NCI-H345 (cell line): Measurements from ENCODE around the gene MYL10.

Source experiments
- DNase-seq: peaks from one replicate; lab custom pipeline; 2025; lab: John Stamatoyannopoulos, UW

Gene MYL10

DNA sequence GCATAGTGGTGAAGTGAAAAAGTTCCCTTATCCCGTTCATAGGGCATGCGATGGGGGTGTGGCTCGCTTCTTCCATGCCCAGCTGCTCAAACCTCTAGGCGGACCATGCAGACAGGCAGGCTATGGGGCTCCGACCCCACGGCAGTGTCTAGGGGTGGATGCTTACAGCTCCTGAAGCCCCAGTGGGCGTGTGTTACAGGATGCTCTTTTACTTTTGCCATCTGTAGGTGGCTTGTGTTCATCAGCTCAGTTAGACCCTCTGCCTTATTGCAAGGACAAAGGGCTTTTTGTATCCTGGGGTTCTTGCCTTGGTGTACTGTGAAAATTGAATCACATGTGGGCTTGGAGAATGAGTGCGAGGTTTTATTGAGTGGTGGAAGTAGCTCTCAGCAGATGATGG is at the start of gene MYL10:
MYL10 (minus strand) TSS at position 126 of the 400 bp plus-strand sequence. CDS start 178 bp downstream, outside the sequence.
- DNase-seq, result no peak

GRCh38 chr7:101678658-101679057 is 49.6 kb upstream of the MYL10 start:
- DNase-seq, result no peak

DNA sequence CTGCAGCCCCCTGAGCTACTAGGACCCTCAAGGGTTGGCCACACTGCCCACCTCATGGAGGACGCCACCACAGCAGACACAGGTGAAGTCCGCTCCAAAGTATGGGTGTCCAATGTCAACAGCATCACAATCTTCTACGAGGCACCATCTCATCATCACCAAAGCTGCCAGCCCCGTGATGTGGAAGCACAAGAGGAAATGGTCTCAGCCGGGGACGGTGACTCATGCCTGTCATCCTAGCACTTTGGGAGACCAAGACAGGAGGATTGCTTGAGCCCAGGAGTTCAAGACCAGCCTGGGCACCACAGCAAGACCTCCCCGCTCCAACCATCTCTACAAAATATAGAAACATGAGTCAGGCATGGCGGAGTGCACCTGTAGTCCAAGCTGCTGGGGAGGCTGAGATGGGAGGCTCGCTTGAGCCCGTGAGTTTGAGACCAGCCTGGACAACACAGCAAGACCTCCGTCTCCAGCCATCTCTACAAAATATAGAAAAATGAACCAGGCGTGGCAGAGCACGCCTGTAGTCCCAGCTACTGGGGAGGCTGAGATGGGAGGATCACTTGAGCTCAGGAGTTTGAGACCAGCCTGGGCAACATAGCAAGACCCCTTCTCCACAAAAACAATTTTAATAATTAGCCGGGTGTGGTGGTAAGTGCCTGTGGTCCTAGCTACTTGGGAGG is 48.8 kb upstream of the MYL10 start:
- no peak for DNase-seq

- no peak for DNase-seq
These were observed 48.3 kb upstream of the MYL10 start for GRCh38 chr7:101677391-101677790.

DNA sequence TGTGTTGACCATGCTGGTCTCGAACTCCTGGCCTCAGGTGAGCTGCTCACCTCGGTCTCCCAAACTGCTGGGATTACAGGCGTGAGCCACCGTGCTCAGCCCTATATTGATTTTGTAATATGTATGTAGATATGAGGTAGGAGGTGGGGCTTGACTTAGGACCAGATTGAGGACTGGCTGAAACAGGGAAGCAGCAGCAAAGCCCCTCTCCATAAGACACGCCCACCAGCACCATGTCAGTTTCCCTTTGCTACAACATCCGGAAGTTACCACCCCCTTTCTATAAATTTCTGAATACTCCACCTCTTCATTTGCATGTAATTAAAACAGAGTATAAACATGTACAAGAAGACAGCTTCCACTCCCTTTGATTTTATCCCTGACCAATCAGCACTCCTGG is 47.9 kb upstream of the MYL10 start:
- no peak for DNase-seq

- DNase-seq, result no peak
These were observed 47.0 kb upstream of the MYL10 start for GRCh38 chr7:101676062-101676598.

GRCh38 chr7:101674439-101674838 is 45.3 kb upstream of the MYL10 start:
- no peak for DNase-seq

DNA sequence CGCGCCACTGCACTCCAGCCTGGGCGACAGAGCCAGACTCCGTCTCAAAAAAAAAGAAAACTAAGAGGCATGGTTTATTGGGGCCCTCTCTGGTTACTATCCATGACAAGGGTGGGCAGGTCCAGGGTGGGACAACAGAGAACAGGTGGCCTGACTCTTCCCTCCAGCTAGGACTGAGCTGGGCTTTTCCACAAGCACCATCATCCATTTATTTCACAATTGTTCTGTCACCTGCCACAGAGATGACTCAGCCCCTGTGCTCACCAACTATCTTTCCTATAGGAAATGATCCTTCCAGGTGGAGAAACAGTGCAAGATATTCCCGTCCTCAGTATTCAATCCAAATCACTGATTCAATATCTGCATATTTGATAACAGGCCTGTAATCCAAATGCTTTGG is 44.9 kb upstream of the MYL10 start:
- DNase-seq, result no peak

DNA sequence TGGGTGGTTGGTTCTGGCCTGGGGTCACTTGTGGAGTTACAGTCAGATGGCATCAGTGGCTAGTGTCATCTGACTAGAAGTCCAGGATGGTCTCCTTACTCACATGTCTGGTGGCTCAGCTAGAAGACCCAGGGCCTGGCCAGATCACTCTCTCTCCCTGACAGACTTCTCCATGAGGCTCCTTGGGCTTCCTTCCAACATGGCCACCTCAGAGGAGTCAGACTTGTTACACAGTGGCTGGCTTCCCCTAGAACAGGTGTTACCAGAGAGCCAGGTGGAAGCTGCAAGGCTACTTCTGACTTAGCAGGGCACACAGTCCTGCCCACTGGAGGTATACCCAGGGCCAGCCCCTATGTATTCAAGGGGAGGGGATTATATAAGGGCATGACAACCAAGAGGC is 44.2 kb upstream of the MYL10 start:
- DNase-seq, result no peak

- DNase-seq, result no peak
These were observed 42.6 kb upstream of the MYL10 start for GRCh38 chr7:101671371-101672356.

DNA sequence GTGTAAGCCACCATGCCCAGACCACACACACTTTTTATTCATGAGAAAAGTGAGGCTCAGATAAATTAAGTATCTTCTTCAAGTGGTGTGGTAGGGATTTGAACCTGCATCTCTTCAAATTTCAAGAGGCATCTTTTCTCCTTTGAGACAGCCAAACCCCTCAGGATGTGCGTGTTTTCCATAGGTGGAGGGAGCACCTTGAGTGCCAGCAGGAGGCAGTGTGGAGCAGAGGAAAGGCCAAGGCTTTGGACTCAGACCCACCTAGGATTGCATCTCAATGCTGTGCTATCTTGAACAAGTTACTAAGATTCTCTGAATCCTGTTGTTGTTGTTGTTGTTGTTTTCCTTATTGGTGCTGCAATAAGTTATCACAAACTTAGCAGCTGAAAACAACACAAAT is 40.2 kb upstream of the MYL10 start:
- no peak for DNase-seq

DNA sequence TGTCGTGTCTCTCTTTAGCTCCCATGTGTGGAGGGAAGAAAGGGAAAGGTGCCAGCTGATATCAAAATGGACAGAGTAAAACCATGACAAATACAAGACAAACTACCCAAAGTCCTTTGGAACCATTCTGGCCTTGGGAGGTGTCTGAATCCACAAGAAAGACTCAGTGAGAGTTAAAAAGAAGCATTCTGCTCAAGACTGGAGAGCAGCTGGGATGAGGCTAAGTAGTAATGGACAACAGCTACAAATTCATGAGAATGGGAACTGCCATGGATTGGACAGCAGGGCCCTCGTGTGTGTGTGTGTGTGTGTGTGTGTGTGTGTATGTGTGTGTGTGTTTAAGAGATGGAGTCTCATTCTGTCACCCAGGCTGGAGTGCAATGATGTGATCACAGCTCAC is 39.6 kb upstream of the MYL10 start:
- no peak for DNase-seq

GRCh38 chr7:101667920-101668319 is 38.8 kb upstream of the MYL10 start:
- DNase-seq, result no peak

DNA sequence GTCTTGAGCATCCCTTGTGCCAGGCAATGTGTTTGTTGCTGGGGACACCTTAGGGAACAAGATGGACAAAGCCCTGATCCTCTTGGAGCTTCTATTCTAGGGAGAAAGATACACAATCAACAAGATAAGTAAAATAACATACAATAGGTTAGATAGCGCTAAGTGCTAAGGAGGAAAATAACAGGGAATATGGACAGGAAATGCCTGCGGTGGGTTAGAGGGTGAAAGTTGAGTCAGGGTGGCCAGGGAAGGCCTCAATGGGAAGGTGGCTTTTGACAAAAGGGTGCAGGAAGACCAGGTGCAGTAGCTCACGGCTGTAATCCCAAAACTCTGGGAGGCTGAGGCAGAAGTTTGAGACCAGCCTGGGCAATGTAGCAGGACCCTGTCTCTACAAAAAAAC is 38.3 kb upstream of the MYL10 start:
- DNase-seq, result no peak

DNA sequence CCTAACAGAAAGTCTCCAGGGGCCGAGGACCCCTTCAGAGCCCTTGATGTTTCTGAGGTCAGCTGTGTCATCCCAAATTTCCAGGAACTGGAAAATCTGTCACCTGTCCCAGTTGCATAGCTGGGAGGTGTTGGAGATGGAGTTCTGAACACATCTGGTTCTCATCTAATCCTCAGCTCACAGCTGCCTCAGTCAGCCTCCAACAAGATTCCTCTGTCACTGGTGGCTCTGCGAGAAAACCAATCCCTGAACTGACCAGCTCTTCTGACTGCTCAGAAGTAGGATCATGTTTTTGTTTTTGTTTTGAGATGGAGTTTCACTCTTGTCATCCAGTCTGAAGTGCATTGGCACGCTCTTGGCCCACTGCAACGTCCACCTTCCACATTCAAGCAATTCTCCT is 37.6 kb upstream of the MYL10 start:
- no peak for DNase-seq

DNA sequence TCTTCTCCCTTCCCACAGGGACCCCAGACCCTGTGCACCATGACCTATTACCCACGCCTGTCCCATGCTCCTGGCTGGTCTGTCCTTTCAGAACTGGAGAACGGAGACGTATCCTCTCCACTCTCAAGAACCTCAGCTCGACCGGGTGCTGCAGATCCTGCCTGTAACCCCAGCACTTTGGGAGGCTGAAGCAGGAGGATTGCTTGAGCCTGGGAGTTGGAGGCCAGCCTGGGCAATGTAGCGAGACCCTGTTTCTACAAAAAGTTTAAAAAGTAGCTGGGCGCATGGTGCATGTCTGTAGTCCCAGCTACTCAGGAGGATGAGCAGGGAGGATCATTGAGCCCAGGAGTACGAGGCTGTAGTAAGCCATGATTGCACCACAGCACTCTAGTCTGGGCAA is 37.2 kb upstream of the MYL10 start:
- no peak for DNase-seq

DNA sequence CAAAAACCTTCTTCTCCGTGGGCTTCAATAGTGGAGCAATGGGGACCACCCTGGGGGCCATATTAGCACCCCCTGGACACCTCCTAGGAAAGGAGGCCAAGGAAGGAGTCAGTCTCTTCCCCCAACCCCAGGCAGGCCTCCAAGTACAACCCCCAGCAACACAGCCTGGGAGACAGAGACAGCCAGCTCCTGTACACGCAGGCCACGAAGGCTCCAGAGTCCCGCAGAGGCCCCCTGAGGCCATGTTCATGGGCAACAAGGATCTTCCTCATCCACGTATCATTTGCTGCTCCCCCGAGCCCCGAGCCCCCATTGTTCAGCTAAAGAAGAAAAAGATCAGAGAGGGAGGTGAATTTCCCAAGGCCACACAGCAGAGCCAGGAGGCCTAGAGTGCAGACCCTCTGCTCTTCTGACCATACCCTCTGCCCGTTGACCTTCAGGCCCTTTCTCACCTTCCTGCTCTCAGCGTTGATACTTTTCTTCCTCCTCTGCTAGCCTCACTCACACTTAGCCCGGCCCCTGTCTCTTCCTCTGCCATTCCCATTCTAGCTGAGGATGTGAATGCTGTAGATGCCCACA is 35.9 kb upstream of the MYL10 start:
- no peak for DNase-seq

GRCh38 chr7:101664436-101664835 is 35.3 kb upstream of the MYL10 start:
- no peak for DNase-seq

DNA sequence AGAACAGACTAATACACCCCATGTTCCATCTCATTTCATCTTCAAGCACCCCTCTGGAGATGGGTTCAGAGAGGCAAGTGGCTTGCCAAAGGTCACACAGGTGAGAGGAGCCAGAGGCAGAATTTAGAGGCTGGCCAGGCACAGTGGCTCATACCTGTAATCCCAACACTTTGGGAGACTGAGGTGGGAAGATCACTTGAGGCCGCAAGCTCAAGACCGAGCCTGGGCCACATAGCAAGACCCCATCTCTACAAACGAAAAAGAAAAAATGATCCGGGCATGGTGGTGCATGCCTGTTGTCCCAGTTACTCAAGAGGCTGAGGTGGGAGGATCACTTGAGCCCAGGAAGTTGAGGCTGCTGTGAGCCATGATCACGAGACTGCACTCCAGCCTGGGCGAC is 34.7 kb upstream of the MYL10 start:
- no peak for DNase-seq

DNA sequence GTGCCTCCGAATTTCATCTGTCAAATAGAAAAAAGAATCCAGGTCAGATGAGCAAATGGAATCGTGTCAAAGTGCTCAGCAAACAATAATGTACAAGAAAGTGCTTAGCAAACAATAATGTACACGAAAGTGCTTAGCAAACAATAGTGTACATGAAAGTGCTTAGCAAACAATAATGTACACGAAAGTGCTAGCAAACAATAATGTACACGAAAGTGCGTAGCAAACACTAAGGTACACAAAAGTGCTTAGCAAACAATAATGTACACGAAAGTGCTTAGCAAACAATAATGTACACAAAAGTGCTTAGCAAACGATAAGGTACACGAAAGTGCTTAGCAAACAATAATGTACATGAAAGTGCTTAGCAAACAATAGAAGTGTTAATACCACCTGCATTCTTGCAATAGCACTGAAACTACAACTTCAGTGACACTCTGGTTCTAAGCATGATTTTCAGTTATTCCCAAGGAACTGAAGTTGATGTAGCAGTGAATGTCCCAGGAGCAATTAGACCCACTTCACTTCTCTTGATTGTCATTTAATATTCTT is 33.4 kb upstream of the MYL10 start:
- no peak for DNase-seq

- no peak for DNase-seq
These were observed 30.6 kb upstream of the MYL10 start for GRCh38 chr7:101659706-101660105.

- DNase-seq, result no peak
These were observed 28.1 kb upstream of the MYL10 start for GRCh38 chr7:101657171-101657570.
